HCT116 (cell line): ENCODE data around the gene RILPL2. TPM values are rescaled to one million over a fixed set of nuclear protein-coding genes. Genes with fewer than 3 reads are reported as not detected.

Experiments used
- ATAC-seq: fragments of 200-7000 bp; cut with Tn5 transposase; 2 replicates; pipeline ENCODE4 v1.9.1; 2020; ENCODE audit warnings: mild to moderate bottlenecking, moderate library complexity
- BruUV-seq: library from RNA; stranded (reverse); fragments of 400-500 nt; replicated peaks from 2 replicates; lab custom pipeline; 2021; lab: Mats Ljungman, UMichigan
- CTCF ChIA-PET: fragments of 300-600 bp; sonication (Branson Sonifier 250); formaldehyde crosslinking; loops from one replicate; lab custom pipeline; 2021; ENCODE audit warnings: antibody characterized with exemption; lab: Charles Lee
- POLR2A ChIA-PET: fragments of 300-600, 350-600 bp; sonication (Branson Sonifier 250); formaldehyde crosslinking; loops from one replicate; lab custom pipeline; 2021; ENCODE audit warnings: antibody characterized with exemption; lab: Charles Lee
- RAD21 ChIA-PET, 2 experiments: fragments of 300-600 bp; sonication (Branson Sonifier 250); formaldehyde crosslinking; loops; one replicate each; lab custom pipeline; 2023; ENCODE audit warnings: low total read pairs in 2 of 2; ENCODE audit not compliant: uncharacterized antibody in 2 of 2, unreplicated experiment in 2 of 2, low non-redundant PET in 1 of 2; lab: Charles Lee
- DNase-seq: peaks from one replicate; pipeline ENCODE4 v3.0.0-alpha.2; 2010; ENCODE audit warnings: low read depth, low spot score
- H2AFZ ChIP-seq: fragments of 200-600 bp; shearing (Covaris generic), sonication (generic); 2 replicates; pipeline ENCODE4 v1.6.1; 2017; ENCODE audit warnings: low read depth, mixed run types, mixed read lengths, antibody characterized with exemption, low read length; ENCODE audit not compliant: poor library complexity, severe bottlenecking
- H3K27ac ChIP-seq: 2 replicates; pipeline ENCODE4 v1.5.1; 2012; ENCODE audit warnings: low read depth, low read length
- H3K27me3 ChIP-seq: fragments of 200-600 bp; sonication (generic); 2 replicates; pipeline ENCODE4 v1.6.1; 2016; ENCODE audit warnings: mixed run types, low read length, mixed read lengths; ENCODE audit not compliant: insufficient read depth
- H3K36me3 ChIP-seq, 2 experiments: fragments of 200-500 bp in 1 of 2; fragments of 200-600 bp in 1 of 2; sonication (Bioruptor generic) in 1 of 2; sonication (generic) in 1 of 2; 2 replicates each; pipeline versions ENCODE4 v1.5.1 to v1.6.1; 2014 to 2016; ENCODE audit warnings: low read length in 2 of 2, inconsistent platforms in 1 of 2, mixed read lengths in 1 of 2, mixed run types in 1 of 2; ENCODE audit not compliant: insufficient read depth in 2 of 2, control insufficient read depth in 1 of 2
- H3K4me1 ChIP-seq, 2 experiments: fragments of 200-600 bp in 1 of 2; sonication (generic) in 1 of 2; 2 replicates each; pipeline versions ENCODE4 v1.5.1 to v1.6.1; 2012 to 2017; ENCODE audit warnings: low read length in 2 of 2, inconsistent platforms in 1 of 2, mild to moderate bottlenecking in 1 of 2, mixed read lengths in 1 of 2, mixed run types in 1 of 2, moderate library complexity in 1 of 2; ENCODE audit not compliant: insufficient read depth in 2 of 2, control insufficient read depth in 1 of 2
- H3K4me2 ChIP-seq: fragments of 200-600 bp; sonication (generic); 2 replicates; pipeline ENCODE4 v1.6.1; 2017; ENCODE audit warnings: mixed run types, low read length, mixed read lengths
- H3K4me3 ChIP-seq, 2 experiments: fragments of 200-600 bp in 1 of 2; sonication (generic) in 1 of 2; replicated peaks in 1 of 2; 2 replicates each; pipeline ENCODE4 v1.5.1; 2011 to 2016; ENCODE audit warnings: low read length in 2 of 2, control low read depth in 1 of 2, low read depth in 1 of 2, mild to moderate bottlenecking in 1 of 2, mixed read lengths in 1 of 2, mixed run types in 1 of 2
- H3K79me2 ChIP-seq: fragments of 200-600 bp; sonication (generic); 2 replicates; pipeline ENCODE4 v1.6.1; 2017; ENCODE audit warnings: mild to moderate bottlenecking, mixed run types, low read length, moderate library complexity, mixed read lengths; ENCODE audit not compliant: insufficient read depth
- H3K9ac ChIP-seq: fragments of 200-600 bp; sonication (generic); 2 replicates; pipeline ENCODE4 v1.6.1; 2016; ENCODE audit warnings: low read length, mixed read lengths
- H3K9me2 ChIP-seq: fragments of 200-600 bp; sonication (generic), shearing (Covaris generic); 2 replicates; pipeline ENCODE4 v1.6.1; 2017; ENCODE audit warnings: mixed run types, mild to moderate bottlenecking, moderate library complexity; ENCODE audit not compliant: insufficient read depth
- H3K9me3 ChIP-seq, 2 experiments: fragments of 200-500 bp in 1 of 2; fragments of 200-600 bp in 1 of 2; sonication (Bioruptor generic) in 1 of 2; sonication (generic) in 1 of 2; 2 replicates each; pipeline ENCODE4 v1.6.1; 2014 to 2017; ENCODE audit warnings: low read length in 2 of 2, mixed read lengths in 2 of 2, inconsistent platforms in 1 of 2, low read depth in 1 of 2, mild to moderate bottlenecking in 1 of 2, mixed run types in 1 of 2, moderate library complexity in 1 of 2; ENCODE audit not compliant: control insufficient read depth in 1 of 2, insufficient read depth in 1 of 2
- H4K20me1 ChIP-seq: fragments of 200-600 bp; sonication (generic), shearing (Covaris generic); 2 replicates; pipeline ENCODE4 v1.6.1; 2017; ENCODE audit warnings: mixed run types, mild to moderate bottlenecking, moderate library complexity; ENCODE audit not compliant: insufficient read depth
- CBX3 ChIP-seq: IDR thresholded peaks from 2 replicates; pipeline ENCODE4 v1.6.1; 2012; ENCODE audit warnings: low read depth
- EGR1 ChIP-seq: IDR thresholded peaks from 2 replicates; pipeline ENCODE4 v1.6.1; 2012; ENCODE audit warnings: low read depth
- EZH2 ChIP-seq: fragments of 200-600 bp; sonication (generic); IDR thresholded peaks from 2 replicates; pipeline ENCODE4 v1.6.1; 2017; ENCODE audit warnings: antibody characterized with exemption, mixed run types
- FOSL1 ChIP-seq: IDR thresholded peaks from 2 replicates; pipeline ENCODE4 v1.6.1; 2012; ENCODE audit warnings: low read depth
- RAD21 ChIP-seq: IDR thresholded peaks from 2 replicates; pipeline ENCODE4 v1.6.1; 2012; ENCODE audit warnings: low read depth, mild to moderate bottlenecking
- SP1 ChIP-seq: IDR thresholded peaks from 2 replicates; pipeline ENCODE4 v1.6.1; 2012; ENCODE audit warnings: low read depth
- ZFX ChIP-seq: fragments of 450-650 bp; IDR thresholded peaks from 2 replicates; pipeline ENCODE4 v1.6.1; 2017
- intact Hi-C: fragments of 100-400 bp; cut with micrococcal nuclease; formaldehyde crosslinking; loops from 2 replicates; pipeline ENCODE4 v1.10.0; 2022
- total RNA-seq: library from RNA; stranded (reverse); gene quantifications from one replicate; pipeline ENCODE4 v1.2.1, GENCODE V29; 2021; ENCODE audit not compliant: unreplicated experiment
- TF ChIP-seq, protein P1 (sequence below): IDR thresholded peaks from 2 replicates; pipeline ENCODE4 v1.6.1; 2011; ENCODE audit warnings: mild to moderate bottlenecking, low read length, moderate library complexity; ENCODE audit not compliant: insufficient replicate concordance; ENCODE audit errors: extremely low read depth
- TF ChIP-seq, protein P2 (sequence below): IDR thresholded peaks from 2 replicates; pipeline ENCODE4 v1.6.1; 2012; ENCODE audit warnings: low read depth
- TF ChIP-seq, protein P3 (sequence below): IDR thresholded peaks from 2 replicates; pipeline ENCODE4 v1.6.1; 2012
- TF ChIP-seq, protein P4 (sequence below), 3 experiments: fragments of 200-600 bp in 1 of 3; sonication (generic) in 1 of 3; IDR thresholded peaks in 2 of 3; conservative IDR thresholded peaks in 1 of 3; 2 replicates each; pipeline ENCODE4 v1.5.1; 2012 to 2017; ENCODE audit warnings: low read depth in 2 of 3, low read length in 2 of 3, antibody characterized with exemption in 1 of 3, borderline replicate concordance in 1 of 3, control low read depth in 1 of 3, mild to moderate bottlenecking in 1 of 3, mixed read lengths in 1 of 3, mixed run types in 1 of 3, moderate library complexity in 1 of 3; ENCODE audit not compliant: insufficient read depth in 1 of 3

RILPL2 gene
- total RNA-seq, 1 experiment from 2014 or later = 2.3 TPM

- ChIA-PET CTCF (no interaction called here), RAD21 (no interaction called here), POLR2A (no interaction called here)
- Histone ChIP-seq H3K4me1 (peaks cover 0 to 3% of the 10 kb centered on the region in 2 experiments; a peak in 1 of 4 replicates), H3K4me3 (no peak overlapping the region), H3K36me3 (no peaks in the 10 kb centered on the region), H3K27ac (no peak overlapping the region), H3K9me2 (no peaks in the 10 kb centered on the region), H3K79me2 (no peaks in the 10 kb centered on the region), H2AFZ (no peak overlapping the region), H4K20me1 (no peaks in the 10 kb centered on the region), H3K4me2 (no peak overlapping the region), H3K9ac (no peak overlapping the region), H3K9me3 (no peaks in the 10 kb centered on the region), H3K27me3 (no peaks in the 10 kb centered on the region)
- TF ChIP-seq, protein P1, sequence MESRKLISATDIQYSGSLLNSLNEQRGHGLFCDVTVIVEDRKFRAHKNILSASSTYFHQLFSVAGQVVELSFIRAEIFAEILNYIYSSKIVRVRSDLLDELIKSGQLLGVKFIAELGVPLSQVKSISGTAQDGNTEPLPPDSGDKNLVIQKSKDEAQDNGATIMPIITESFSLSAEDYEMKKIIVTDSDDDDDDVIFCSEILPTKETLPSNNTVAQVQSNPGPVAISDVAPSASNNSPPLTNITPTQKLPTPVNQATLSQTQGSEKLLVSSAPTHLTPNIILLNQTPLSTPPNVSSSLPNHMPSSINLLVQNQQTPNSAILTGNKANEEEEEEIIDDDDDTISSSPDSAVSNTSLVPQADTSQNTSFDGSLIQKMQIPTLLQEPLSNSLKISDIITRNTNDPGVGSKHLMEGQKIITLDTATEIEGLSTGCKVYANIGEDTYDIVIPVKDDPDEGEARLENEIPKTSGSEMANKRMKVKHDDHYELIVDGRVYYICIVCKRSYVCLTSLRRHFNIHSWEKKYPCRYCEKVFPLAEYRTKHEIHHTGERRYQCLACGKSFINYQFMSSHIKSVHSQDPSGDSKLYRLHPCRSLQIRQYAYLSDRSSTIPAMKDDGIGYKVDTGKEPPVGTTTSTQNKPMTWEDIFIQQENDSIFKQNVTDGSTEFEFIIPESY = no peak
- TF ChIP-seq, protein P2, sequence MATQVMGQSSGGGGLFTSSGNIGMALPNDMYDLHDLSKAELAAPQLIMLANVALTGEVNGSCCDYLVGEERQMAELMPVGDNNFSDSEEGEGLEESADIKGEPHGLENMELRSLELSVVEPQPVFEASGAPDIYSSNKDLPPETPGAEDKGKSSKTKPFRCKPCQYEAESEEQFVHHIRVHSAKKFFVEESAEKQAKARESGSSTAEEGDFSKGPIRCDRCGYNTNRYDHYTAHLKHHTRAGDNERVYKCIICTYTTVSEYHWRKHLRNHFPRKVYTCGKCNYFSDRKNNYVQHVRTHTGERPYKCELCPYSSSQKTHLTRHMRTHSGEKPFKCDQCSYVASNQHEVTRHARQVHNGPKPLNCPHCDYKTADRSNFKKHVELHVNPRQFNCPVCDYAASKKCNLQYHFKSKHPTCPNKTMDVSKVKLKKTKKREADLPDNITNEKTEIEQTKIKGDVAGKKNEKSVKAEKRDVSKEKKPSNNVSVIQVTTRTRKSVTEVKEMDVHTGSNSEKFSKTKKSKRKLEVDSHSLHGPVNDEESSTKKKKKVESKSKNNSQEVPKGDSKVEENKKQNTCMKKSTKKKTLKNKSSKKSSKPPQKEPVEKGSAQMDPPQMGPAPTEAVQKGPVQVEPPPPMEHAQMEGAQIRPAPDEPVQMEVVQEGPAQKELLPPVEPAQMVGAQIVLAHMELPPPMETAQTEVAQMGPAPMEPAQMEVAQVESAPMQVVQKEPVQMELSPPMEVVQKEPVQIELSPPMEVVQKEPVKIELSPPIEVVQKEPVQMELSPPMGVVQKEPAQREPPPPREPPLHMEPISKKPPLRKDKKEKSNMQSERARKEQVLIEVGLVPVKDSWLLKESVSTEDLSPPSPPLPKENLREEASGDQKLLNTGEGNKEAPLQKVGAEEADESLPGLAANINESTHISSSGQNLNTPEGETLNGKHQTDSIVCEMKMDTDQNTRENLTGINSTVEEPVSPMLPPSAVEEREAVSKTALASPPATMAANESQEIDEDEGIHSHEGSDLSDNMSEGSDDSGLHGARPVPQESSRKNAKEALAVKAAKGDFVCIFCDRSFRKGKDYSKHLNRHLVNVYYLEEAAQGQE = no peak
- TF ChIP-seq EZH2 (no peak), CBX3 (no peak), SP1 (no peak), ZFX (no peak), RAD21 (no peak), FOSL1 (no peak), EGR1 (no peak)
- TF ChIP-seq, protein P3, sequence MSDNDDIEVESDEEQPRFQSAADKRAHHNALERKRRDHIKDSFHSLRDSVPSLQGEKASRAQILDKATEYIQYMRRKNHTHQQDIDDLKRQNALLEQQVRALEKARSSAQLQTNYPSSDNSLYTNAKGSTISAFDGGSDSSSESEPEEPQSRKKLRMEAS = no peak
- TF ChIP-seq, protein P4, sequence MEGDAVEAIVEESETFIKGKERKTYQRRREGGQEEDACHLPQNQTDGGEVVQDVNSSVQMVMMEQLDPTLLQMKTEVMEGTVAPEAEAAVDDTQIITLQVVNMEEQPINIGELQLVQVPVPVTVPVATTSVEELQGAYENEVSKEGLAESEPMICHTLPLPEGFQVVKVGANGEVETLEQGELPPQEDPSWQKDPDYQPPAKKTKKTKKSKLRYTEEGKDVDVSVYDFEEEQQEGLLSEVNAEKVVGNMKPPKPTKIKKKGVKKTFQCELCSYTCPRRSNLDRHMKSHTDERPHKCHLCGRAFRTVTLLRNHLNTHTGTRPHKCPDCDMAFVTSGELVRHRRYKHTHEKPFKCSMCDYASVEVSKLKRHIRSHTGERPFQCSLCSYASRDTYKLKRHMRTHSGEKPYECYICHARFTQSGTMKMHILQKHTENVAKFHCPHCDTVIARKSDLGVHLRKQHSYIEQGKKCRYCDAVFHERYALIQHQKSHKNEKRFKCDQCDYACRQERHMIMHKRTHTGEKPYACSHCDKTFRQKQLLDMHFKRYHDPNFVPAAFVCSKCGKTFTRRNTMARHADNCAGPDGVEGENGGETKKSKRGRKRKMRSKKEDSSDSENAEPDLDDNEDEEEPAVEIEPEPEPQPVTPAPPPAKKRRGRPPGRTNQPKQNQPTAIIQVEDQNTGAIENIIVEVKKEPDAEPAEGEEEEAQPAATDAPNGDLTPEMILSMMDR (IDR thresholded peaks at IDR 0.05 in 2 of 3, conservative IDR thresholded peaks at IDR 0.05 in 1 of 3; ENCODE audit: borderline replicate concordance in 1 of 3, insufficient read depth in 1 of 3, low read depth in 2 of 3, low read length in 2 of 3) = no peak
- intact Hi-C loops = no loop called here
- DNase-seq (no peak), ATAC-seq (no peak)
- BruUV-seq = no TSS peak
Observed at GRCh38 chr12:123444092-123445026, 7.9 kb upstream of the RILPL2 start.
